Motor neuron (in vitro differentiated cells): ENCODE data around the gene GAN. TPM values are rescaled to one million over a fixed set of nuclear protein-coding genes. Genes with fewer than 3 reads are reported as not detected.
A peak's percentile ranks its signal among the peaks of the same experiment; 100 is the strongest.

Source experiments
- ATAC-seq, 8 experiments: fragments of 200-7000 bp; cut with Tn5 transposase; replicated peaks in 6 of 8; 2 replicates each; pipeline ENCODE4 v1.8.0; 2021; ENCODE audit warnings: mild to moderate bottlenecking in 8 of 8, moderate library complexity in 8 of 8
- H3K27ac ChIP-seq, 2 donors: fragments of 250-450 bp; sonication (Bioruptor Pico); 2 replicates each; pipeline ENCODE4 v1.9.0; 2021; ENCODE audit warnings: antibody characterized with exemption in 2 of 2, mild to moderate bottlenecking in 2 of 2, moderate library complexity in 1 of 2
- H3K4me1 ChIP-seq, 2 donors: fragments of 250-450 bp; sonication (Bioruptor Pico); replicated peaks in 1 of 2; 2 replicates each; pipeline ENCODE4 v1.6.1; 2021; ENCODE audit warnings: antibody characterized with exemption in 2 of 2, mild to moderate bottlenecking in 2 of 2, moderate library complexity in 1 of 2
- H3K4me3 ChIP-seq, 5 donors: fragments of 250-450 bp; sonication (Bioruptor Pico); 2 replicates each; pipeline ENCODE4 v1.9.0; 2021; ENCODE audit warnings: antibody characterized with exemption in 5 of 5, mild to moderate bottlenecking in 5 of 5, moderate library complexity in 4 of 5
- WGBS, 10 experiments: fragments of 450-650 bp; shearing (Covaris generic); methylation state at CpG; one replicate each; pipeline ENCODE4 v1.0.0; 2022; 5-methylcytosine and 5-hydroxymethylcytosine counted together
- in situ Hi-C, 9 experiments: fragments of 400-800 bp; cut with MboI; loops; one replicate each; pipeline ENCODE4 v1.15.0; 2021; ENCODE audit warnings: low sequenced_read_pairs in 9 of 9, low pct_unique_long_range_greater_than_20kb in 2 of 9; ENCODE audit not compliant: unreplicated experiment in 9 of 9
- total RNA-seq, 8 experiments: library from RNA; unstranded; fragments of 300-600 nt; gene quantifications; 2 replicates each; pipeline versions ENCODE4 v1.2.3 to v1.2.4, GENCODE V29; 2022

The GAN gene
- total RNA-seq, 8 experiments from 2014 or later, result 6.2 to 14.5 (median 9.9) TPM

GRCh38 chr16:81429045-81429521 lies 114.3 kb downstream of the GAN start:
- WGBS, 10 experiments, result 0 to 100% (median 80%) methylated on average over 1 to 2 of the region's 3 CpGs; no CpG with 5 or more reads in 3 of the 10 experiments
- H3K4me1 ChIP-seq, result peaks cover 31 to 38% of the 10 kb centered on the region in 2 donors
- in situ Hi-C loops, result loop anchor here in 1 of 9 experiments (25.0 kb wide), 1 partner anchor 158 kb away; no protein-coding TSS in a partner anchor
- ATAC-seq, result peak in 1 of 8 experiments; percentile 56
- no peak overlapping the region for H3K4me3 ChIP-seq
- no peak overlapping the region for H3K27ac ChIP-seq

- ATAC-seq, result peak; percentile 36 to 91 (median 86)
- peak overlapping the region; percentile 57 to 90 for H3K27ac ChIP-seq
- in situ Hi-C loops, result loop anchor here in 1 of 9 experiments (25.0 kb wide), 1 partner anchor 156 kb away; no protein-coding TSS in a partner anchor
- H3K4me1 ChIP-seq, result peaks cover 31 to 38% of the 10 kb centered on the region in 2 donors
- WGBS, 10 experiments, result 0 to 87% (median 41%) methylated on average over 1 to 22 of the region's 23 CpGs
- no peak overlapping the region for H3K4me3 ChIP-seq
Observed at GRCh38 chr16:81431554-81432353, 117.0 kb downstream of the GAN start.

- peak overlapping the region; percentile 82 to 90 for H3K27ac ChIP-seq
- H3K4me1 ChIP-seq, result peaks cover 29 to 34% of the 10 kb centered on the region in 2 donors
- in situ Hi-C loops, result loop anchor here in 1 of 9 experiments (25.0 kb wide), 1 partner anchor 154 kb away; no protein-coding TSS in a partner anchor
- peak in 5 of 8 experiments; percentile 27 to 69 (median 57) for ATAC-seq
- H3K4me3 ChIP-seq, result no peak overlapping the region
- WGBS, 10 experiments, result 19 to 94% (median 23%) methylated on average over 1 to 9 of the region's 14 CpGs; no CpG with 5 or more reads in 4 of the 10 experiments
Observed at GRCh38 chr16:81432937-81433557, 118.3 kb downstream of the GAN start.

GRCh38 chr16:81435103-81435502 lies 120.3 kb downstream of the GAN start:
- Histone ChIP-seq H3K4me1 (peaks cover 29 to 36% of the 10 kb centered on the region in 2 donors), H3K4me3 (no peak overlapping the region), H3K27ac (no peak overlapping the region)
- in situ Hi-C loops, result loop anchor here in 1 of 9 experiments (25.0 kb wide), 1 partner anchor 152 kb away; no protein-coding TSS in a partner anchor
- 20 to 100% (median 90%) methylated on average over 1 to 3 of the region's 3 CpGs; no CpG with 5 or more reads in 3 of the 10 experiments for WGBS, 10 experiments
- ATAC-seq, result no peak

- in situ Hi-C loops, result loop anchor here in 1 of 9 experiments (25.0 kb wide), 1 partner anchor 152 kb away; no protein-coding TSS in a partner anchor
- no peak overlapping the region for H3K27ac ChIP-seq
- peaks cover 29 to 36% of the 10 kb centered on the region in 2 donors for H3K4me1 ChIP-seq
- WGBS, 10 experiments, result 60 to 100% (median 100%) methylated on average over 1 to 2 of the region's 2 CpGs; no CpG with 5 or more reads in 3 of the 10 experiments
- ATAC-seq, result no peak
- H3K4me3 ChIP-seq, result no peak overlapping the region
Observed at GRCh38 chr16:81435567-81435966, 120.8 kb downstream of the GAN start.

- Histone ChIP-seq H3K27ac (no peak overlapping the region), H3K4me3 (no peak overlapping the region), H3K4me1 (peaks cover 26 to 30% of the 10 kb centered on the region in 2 donors)
- 44 to 100% (median 87%) methylated on average over 1 to 6 of the region's 6 CpGs; no CpG with 5 or more reads in 1 of the 10 experiments for WGBS, 10 experiments
- in situ Hi-C loops, result loop anchor here in 1 of 9 experiments (25.0 kb wide), 1 partner anchor 151 kb away; no protein-coding TSS in a partner anchor
- ATAC-seq, result no peak
Observed at GRCh38 chr16:81436386-81436785, 121.6 kb downstream of the GAN start.

GRCh38 chr16:81437865-81438264 lies 123.1 kb downstream of the GAN start:
- no peak overlapping the region for H3K4me3 ChIP-seq
- WGBS, 10 experiments, result 0 to 94% (median 61%) methylated on average over 1 to 10 of the region's 10 CpGs; no CpG with 5 or more reads in 3 of the 10 experiments
- no peak for ATAC-seq
- no peak overlapping the region for H3K27ac ChIP-seq
- peaks cover 11 to 15% of the 10 kb centered on the region in 2 donors for H3K4me1 ChIP-seq
- in situ Hi-C loops, result loop anchor here in 1 of 9 experiments (25.0 kb wide), 1 partner anchor 149 kb away; no protein-coding TSS in a partner anchor

Other genes with a start within 250 kb of the GAN start
- gene C16orf46, start 237.7 kb upstream of the GAN start, total RNA-seq, result 1 to 10 TPM; 2.4 to 7.3 (median 4.5) TPM
- 100 to 1,000 TPM in 2 of 8 experiments, 10 to 100 TPM in 6; 43.1 to 177 (median 50.1) TPM for gene GCSH, start 218.6 kb upstream of the GAN start, total RNA-seq
- 1 to 10 TPM in 1 of 8 experiments, under 1 TPM in 7; 0.05 to 1.5 (median 0.39) TPM for gene BCO1, start 76.3 kb upstream of the GAN start, total RNA-seq
- gene CMIP, start 129.8 kb downstream of the GAN start, total RNA-seq, result 10 to 100 TPM in 7 of 8 experiments, 1 to 10 TPM in 1; 4.6 to 35.3 (median 19.1) TPM